IPS-18a (cell line): ENCODE data around the gene ATP13A1.

ENCODE experiments used
- H3K27ac ChIP-seq: one replicate; pipeline ENCODE4 v1.5.1; 2013; ENCODE audit warnings: low read length
- H3K27me3 ChIP-seq: one replicate; pipeline ENCODE4 v1.6.1; 2013; ENCODE audit warnings: mild to moderate bottlenecking, low read length; ENCODE audit not compliant: control insufficient read depth, insufficient read depth
- H3K36me3 ChIP-seq: one replicate; pipeline ENCODE4 v1.6.1; 2013; ENCODE audit warnings: low read depth, low read length; ENCODE audit not compliant: control insufficient read depth
- H3K4me1 ChIP-seq: one replicate; pipeline ENCODE4 v1.6.1; 2013; ENCODE audit warnings: low read depth, low read length; ENCODE audit not compliant: control insufficient read depth
- H3K4me3 ChIP-seq: one replicate; pipeline ENCODE4 v1.5.1; 2013; ENCODE audit warnings: low read length
- H3K9ac ChIP-seq: one replicate; pipeline ENCODE4 v1.6.1; 2013; ENCODE audit warnings: mild to moderate bottlenecking, low read length, moderate library complexity
- H3K9me3 ChIP-seq: one replicate; pipeline ENCODE4 v1.6.1; 2013; ENCODE audit warnings: low read depth, low read length; ENCODE audit not compliant: control insufficient read depth

Gene ATP13A1

DNA sequence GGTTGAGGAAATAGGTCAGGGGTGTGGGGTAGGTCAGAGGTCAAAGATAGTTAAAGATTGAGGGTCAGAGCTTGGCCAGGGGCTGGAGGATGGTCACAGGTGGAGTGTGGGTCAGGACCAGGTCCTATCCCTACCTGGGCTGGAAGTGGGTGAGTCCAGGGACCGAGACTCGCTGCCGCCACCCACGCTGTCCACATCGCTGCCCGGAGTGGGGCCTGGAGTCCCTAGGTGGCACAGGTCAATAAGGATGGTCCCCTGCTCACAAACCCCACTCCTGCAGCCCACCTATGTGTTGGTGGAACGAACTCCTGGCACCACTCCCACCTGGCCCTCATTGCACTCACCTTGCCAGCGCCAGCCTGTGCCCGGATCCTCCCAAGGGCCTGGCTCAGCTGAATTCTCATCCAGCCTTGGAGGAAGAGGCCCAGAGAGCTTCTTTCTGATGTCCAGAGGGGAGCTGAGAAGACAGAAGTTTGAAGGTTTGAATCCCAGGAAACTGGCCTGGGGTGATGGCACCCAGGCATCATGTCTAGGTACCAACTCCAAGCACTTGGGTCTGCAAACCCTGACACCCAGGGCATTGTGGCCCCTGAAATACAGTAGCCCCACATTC is 26.8 kb downstream of the ATP13A1 start:
- Histone ChIP-seq H3K27me3 (no peaks in the 10 kb centered on the region), H3K9ac (no peak overlapping the region), H3K9me3 (no peaks in the 10 kb centered on the region), H3K4me3 (no peak overlapping the region), H3K4me1 (no peaks in the 10 kb centered on the region), H3K36me3 (peaks cover 4% of the 10 kb centered on the region), H3K27ac (no peak overlapping the region)

DNA sequence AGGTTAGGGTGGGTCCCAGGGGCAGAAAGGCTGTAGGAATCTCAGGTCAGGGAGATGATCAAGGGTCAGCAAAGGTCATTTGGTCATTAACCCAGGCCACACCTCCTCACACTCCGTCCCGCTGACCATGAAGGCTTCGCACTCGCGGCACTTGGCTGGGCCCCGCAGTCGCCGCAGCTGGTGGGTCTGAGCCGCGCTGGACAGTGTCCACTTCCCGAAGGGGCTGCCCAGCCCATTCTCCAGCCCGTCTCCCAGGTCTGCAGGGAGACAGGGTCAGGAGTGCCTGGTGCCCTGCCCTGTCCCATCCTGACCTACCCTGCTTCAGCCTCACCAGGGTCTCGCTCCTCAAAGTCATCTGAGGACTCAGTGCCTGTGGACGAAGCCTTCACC is 28.2 kb downstream of the ATP13A1 start:
- H3K4me3 ChIP-seq, result no peak overlapping the region
- H3K9me3 ChIP-seq, result no peaks in the 10 kb centered on the region
- no peak overlapping the region for H3K27ac ChIP-seq
- H3K27me3 ChIP-seq, result no peaks in the 10 kb centered on the region
- no peak overlapping the region for H3K9ac ChIP-seq
- H3K36me3 ChIP-seq, result peaks cover 4% of the 10 kb centered on the region
- no peaks in the 10 kb centered on the region for H3K4me1 ChIP-seq

DNA sequence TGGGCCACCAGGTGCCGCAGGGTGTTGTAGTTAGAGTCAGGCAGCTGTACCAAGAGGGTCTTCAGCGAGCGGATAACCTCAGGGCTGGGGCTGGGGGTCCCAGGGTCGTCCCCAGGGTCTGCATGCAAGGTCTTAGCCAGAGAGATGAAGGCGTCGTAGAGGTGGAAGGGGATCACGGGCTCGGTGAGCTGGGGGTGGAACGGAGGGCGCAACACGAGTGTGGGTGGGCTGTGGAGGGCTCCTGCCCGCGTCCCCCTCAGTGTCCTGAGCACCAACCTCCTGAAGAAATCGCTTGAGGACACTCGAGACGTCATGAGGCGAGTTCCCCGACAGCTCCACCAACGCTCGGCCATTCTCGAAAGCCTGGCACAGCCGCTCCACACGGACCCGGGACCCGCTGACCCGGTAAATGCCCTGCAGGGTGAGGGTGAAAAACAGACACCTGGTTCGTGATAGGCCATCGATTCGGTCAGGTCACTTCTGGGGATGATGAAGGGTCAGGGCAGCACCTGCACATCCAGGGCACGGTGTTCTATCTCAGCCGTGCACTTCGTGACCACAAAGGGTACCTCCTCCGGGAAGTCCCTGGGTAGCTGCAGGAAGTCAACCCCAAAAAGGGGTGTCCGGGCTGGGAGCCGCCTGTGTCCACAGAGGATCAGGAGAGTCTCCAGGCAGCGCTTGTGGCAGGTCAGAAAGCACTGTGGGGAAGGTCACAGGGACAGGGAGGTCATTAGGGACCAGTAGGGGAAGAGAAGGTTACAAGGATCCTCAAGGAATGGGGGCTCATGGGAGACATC is 28.8 kb downstream of the ATP13A1 start:
- H3K27me3 ChIP-seq, result no peaks in the 10 kb centered on the region
- H3K9ac ChIP-seq, result no peak overlapping the region
- H3K4me3 ChIP-seq, result no peak overlapping the region
- no peaks in the 10 kb centered on the region for H3K4me1 ChIP-seq
- H3K9me3 ChIP-seq, result no peaks in the 10 kb centered on the region
- H3K36me3 ChIP-seq, result peaks cover 4% of the 10 kb centered on the region
- no peak overlapping the region for H3K27ac ChIP-seq

DNA sequence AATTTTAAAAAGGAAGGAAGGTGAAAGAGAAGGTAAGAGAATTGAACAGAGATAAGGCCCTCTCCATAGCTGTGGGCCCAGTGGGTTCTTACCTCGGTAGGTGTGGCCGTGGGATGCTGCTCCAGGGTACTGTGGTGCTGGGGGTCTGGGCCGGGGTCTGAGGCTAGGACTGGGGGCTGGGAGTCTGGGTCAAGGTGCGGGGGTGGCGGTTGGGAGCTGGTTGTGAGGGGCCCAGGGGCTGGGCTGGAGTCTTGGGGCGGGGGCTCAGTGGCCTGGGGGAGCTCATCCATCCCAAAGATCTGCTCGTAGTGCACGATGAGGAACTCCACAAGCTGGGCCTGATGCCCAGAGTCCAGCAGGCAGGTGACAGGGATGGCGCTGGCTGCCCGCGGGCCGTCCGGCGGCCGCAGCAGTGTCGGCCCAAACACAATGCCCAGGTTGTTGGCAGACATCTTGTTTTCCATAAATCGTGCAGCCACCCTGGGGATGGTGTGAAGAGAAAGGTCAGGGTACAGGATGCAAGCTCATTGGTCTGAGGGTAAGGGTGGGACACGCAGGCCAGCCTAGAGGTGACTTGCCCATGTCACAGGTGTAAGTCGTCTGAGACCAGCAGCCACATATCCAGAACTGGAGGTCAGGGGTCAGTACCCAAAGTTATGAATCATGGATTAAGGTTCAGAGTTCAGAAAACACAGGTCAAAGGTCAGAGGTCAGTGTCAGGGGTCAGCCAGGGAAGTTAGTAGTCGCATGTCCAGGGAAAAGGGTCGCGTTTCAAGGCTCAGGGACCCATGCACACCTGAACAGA is 29.6 kb downstream of the ATP13A1 start:
- no peak overlapping the region for H3K27ac ChIP-seq
- H3K36me3 ChIP-seq, result peaks cover 4% of the 10 kb centered on the region
- no peak overlapping the region for H3K9ac ChIP-seq
- H3K9me3 ChIP-seq, result no peaks in the 10 kb centered on the region
- H3K27me3 ChIP-seq, result no peaks in the 10 kb centered on the region
- no peaks in the 10 kb centered on the region for H3K4me1 ChIP-seq
- no peak overlapping the region for H3K4me3 ChIP-seq

DNA sequence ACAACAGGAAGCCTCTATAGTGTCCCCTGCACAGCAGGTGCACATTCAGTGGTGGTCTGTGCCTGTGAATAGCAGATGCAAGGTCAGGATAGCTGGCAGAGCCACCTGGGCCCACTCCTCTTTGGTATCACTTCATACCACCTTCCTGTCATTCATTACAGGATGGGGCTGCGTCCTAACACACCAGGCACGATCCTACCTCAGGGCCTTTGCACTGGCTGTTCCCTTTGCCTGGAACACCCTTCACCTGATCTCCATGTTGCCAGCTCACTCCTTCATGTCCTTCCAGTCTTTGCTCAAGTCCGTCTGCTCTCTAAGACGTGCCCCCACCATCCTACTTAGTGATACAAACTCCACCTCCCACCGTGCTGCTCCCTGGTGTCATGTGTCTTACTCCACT is 30.8 kb downstream of the ATP13A1 start:
- Histone ChIP-seq H3K9ac (no peak overlapping the region), H3K4me1 (no peaks in the 10 kb centered on the region), H3K4me3 (no peak overlapping the region), H3K27ac (no peak overlapping the region), H3K36me3 (peaks cover 4% of the 10 kb centered on the region), H3K27me3 (no peaks in the 10 kb centered on the region), H3K9me3 (no peaks in the 10 kb centered on the region)

DNA sequence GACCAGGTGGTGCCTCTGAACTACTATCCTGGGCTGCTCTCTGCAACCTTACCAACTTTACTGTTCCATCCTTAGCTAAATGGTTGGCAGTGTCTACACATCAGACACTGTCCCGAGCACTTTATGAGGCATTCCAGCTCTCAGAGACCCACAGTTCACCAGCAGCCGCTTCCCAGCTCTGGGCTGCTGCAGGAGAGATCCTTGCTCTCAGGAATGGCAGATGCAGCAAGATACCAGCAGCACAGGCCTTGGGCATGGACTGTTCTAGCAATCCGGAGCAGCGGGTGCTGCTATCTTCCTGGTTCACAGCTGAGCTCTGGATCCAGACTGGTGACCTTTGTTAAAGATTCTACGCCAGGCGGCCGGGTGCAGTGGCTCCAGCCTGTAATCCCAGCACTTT is 32.1 kb downstream of the ATP13A1 start:
- Histone ChIP-seq H3K9me3 (no peaks in the 10 kb centered on the region), H3K4me1 (peaks cover 7% of the 10 kb centered on the region), H3K4me3 (no peak overlapping the region), H3K27ac (no peak overlapping the region), H3K27me3 (no peaks in the 10 kb centered on the region), H3K36me3 (peaks cover 4% of the 10 kb centered on the region), H3K9ac (no peak overlapping the region)

DNA sequence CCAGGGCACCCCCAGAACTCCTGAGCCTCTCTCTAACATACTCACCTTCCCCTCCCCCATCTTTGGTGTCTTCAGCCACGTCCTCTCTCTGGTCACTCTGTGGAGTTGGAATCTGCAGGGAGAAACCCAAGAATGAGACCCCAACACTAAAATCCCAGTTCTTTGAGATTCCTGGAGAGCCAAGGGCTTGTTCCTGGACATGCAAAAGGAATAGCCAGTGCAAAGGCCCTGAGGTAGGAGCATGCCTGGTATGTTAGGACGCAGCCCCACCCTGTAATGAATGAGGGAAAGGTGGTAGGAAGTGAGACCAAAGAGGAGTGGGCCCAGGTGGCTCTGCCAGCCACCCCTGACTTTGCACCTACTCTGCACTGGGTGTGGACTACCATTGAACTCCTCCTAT is 33.0 kb downstream of the ATP13A1 start:
- no peak overlapping the region for H3K9ac ChIP-seq
- H3K27me3 ChIP-seq, result no peaks in the 10 kb centered on the region
- H3K4me3 ChIP-seq, result no peak overlapping the region
- no peak overlapping the region for H3K27ac ChIP-seq
- peaks cover 7% of the 10 kb centered on the region for H3K4me1 ChIP-seq
- no peaks in the 10 kb centered on the region for H3K9me3 ChIP-seq
- H3K36me3 ChIP-seq, result peaks cover 4% of the 10 kb centered on the region

DNA sequence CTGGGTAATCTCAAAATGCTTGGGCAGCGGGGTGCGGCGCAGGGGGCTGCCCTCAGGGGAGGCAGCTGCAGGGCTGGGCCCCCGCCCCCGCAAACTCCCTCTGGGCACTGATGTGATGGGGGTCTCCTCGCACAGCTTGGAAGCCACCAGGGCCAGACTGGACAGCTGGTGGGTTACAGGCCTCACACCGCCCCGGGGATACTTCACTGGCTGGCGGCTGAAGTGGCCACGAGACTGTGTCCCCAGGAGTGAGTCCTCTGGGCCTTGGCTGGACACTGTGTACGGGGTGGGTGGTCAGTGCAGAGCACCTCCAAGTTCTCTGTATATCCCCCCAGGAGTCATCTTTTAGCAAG is 33.4 kb downstream of the ATP13A1 start:
- H3K36me3 ChIP-seq, result peaks cover 4% of the 10 kb centered on the region
- peaks cover 7% of the 10 kb centered on the region for H3K4me1 ChIP-seq
- H3K9me3 ChIP-seq, result no peaks in the 10 kb centered on the region
- H3K4me3 ChIP-seq, result no peak overlapping the region
- no peak overlapping the region for H3K9ac ChIP-seq
- H3K27ac ChIP-seq, result no peak overlapping the region
- no peaks in the 10 kb centered on the region for H3K27me3 ChIP-seq

DNA sequence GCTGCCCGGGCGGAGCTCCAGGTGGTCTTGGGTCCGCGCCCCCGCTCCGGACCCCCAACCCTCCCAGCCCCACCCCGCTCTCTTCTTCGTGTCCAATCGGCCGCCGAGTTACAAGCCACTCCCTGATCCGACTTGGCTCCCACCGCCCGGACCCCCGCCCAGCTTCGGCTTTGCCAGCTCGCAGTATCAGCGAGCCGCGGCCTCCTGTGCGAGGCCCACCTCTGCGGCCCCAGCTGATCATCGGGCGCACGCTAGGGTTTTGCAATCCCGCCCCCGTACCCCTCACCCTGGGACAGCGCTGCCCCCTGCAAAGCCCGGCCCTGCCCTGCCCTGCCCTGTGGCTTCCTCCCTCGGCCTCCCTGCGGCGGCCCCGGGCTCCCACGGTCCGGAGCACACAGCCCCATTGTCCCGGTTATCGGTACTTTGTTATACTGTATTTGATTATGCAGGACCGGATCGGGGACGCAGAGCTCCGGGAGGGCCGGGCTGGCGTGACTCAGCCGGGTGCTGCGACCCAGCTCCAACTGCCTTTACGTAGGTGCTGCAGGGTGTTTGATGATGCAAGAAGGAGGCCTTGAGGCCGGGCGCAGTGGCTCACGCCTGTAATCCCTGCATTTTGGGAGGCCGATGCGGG is 34.9 kb downstream of the ATP13A1 start:
- Histone ChIP-seq H3K27ac (no peak overlapping the region), H3K27me3 (no peaks in the 10 kb centered on the region), H3K9ac (peak overlapping the region; percentile 74), H3K9me3 (no peaks in the 10 kb centered on the region), H3K4me1 (peaks cover 7% of the 10 kb centered on the region), H3K4me3 (peak overlapping the region; percentile 81), H3K36me3 (peaks cover 15% of the 10 kb centered on the region)

DNA sequence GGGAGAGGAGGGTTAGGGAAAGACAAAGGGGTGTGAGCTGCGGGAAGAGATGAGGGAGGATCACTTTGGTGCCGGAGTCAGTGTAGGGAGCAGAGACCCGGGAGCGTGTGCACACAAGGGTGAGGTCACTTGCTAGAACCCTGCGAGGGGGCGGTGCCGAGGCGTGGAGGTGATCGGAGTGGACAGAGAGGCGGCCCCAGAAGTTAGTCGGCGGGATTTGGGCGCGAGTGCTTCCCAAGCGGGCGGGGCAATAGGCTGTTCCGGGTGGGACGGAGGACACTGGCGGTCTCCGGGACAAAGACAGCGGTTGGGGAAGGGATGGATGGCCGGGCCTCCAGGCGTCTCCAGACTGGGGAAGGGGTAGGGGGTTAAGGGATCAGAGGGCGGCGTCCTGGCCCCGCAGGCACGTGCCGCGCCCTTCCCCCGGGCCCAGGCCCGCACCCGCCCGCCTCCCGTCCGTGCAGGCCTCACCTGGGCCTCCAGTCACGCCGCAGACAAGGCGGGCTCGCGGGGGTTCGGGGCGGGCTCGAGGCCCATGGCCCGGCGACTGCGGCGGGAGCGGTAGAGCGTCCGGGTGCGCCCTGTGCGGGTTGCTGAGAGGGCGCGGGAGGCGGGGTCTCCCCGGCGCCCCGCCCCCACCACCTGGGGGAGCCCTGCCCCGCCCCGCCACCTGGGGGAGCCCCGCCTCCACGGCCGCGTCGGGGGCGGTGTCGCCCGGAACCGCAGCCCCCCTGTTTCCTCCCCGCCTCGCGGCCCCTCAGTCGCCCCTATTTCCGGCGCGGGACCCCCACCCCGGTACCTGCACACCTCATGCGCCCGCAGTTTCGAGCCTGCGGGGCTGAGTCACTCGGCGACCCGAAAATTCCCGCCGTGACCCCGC is 35.6 kb downstream of the ATP13A1 start, which contains the start of gene LPAR2:
Gene LPAR2 (minus strand): TSS at position 600 of the 880 bp plus-strand sequence. CDS start 945 bp downstream, outside the sequence.
- Histone ChIP-seq H3K4me3 (peak within 1 kb of the TSS; percentile 81), H3K9ac (peak within 1 kb of the TSS; percentile 80), H3K4me1 (peaks cover 7% of the 10 kb centered on the region), H3K36me3 (peaks cover 11% of the 10 kb centered on the region), H3K27ac (no peak within 1 kb of the TSS), H3K27me3 (no peaks in the 10 kb centered on the region), H3K9me3 (no peaks in the 10 kb centered on the region)
